Heart left ventricle (tissue), 16 donors: Measurements from ENCODE around the gene CAV3. TPM values are rescaled to one million over a fixed set of nuclear protein-coding genes. Genes with fewer than 3 reads are reported as not detected.

Experiments
- ATAC-seq, 4 donors: fragments of 200-7000 bp; cut with Tn5 transposase; one replicate each; pipeline ENCODE4 v1.9.1; 2020 to 2022; ENCODE audit warnings: moderate library complexity in 4 of 4, mild to moderate bottlenecking in 3 of 4, moderate number of reproducible peaks in 1 of 4
- DNase-seq, 5 donors: peaks; one replicate each; pipeline ENCODE4 v3.0.0-alpha.2; 2020
- H3K27ac ChIP-seq, 12 donors: fragments of 200-600 bp; sonication (generic) in 4 of 12; one replicate each; pipeline versions ENCODE4 v1.5.0 to v1.8.0; 2016 to 2022; ENCODE audit warnings: mild to moderate bottlenecking in 2 of 12
- H3K27me3 ChIP-seq, 9 donors: fragments of 200-600 bp; sonication (generic) in 2 of 9; one replicate each; pipeline versions ENCODE4 v1.5.1 to v1.8.0; 2016 to 2022; ENCODE audit warnings: mild to moderate bottlenecking in 3 of 9
- H3K36me3 ChIP-seq, 9 donors: fragments of 200-600 bp; sonication (generic) in 2 of 9; one replicate each; pipeline versions ENCODE4 v1.5.0 to v1.8.0; 2018 to 2022; ENCODE audit warnings: mild to moderate bottlenecking in 2 of 9
- H3K4me1 ChIP-seq, 12 donors: fragments of 200-600 bp; sonication (generic) in 4 of 12; one replicate each; pipeline versions ENCODE4 v1.5.0 to v1.8.0; 2016 to 2022; ENCODE audit warnings: mild to moderate bottlenecking in 3 of 12
- H3K4me3 ChIP-seq, 12 donors: fragments of 200-600 bp; sonication (generic) in 4 of 12; one replicate each; pipeline versions ENCODE4 v1.5.0 to v1.8.0; 2017 to 2022; ENCODE audit warnings: mild to moderate bottlenecking in 9 of 12, moderate library complexity in 4 of 12
- H3K9me3 ChIP-seq, 12 donors: fragments of 200-600 bp; sonication (generic) in 4 of 12; one replicate each; pipeline versions ENCODE4 v1.5.0 to v1.8.0; 2016 to 2022; ENCODE audit warnings: mild to moderate bottlenecking in 1 of 12
- POLR2A ChIP-seq, 2 donors: fragments of 450-650 bp; IDR thresholded peaks; one replicate each; pipeline ENCODE4 v1.6.1; 2017; ENCODE audit warnings: antibody characterized with exemption in 2 of 2, mild to moderate bottlenecking in 2 of 2, moderate library complexity in 2 of 2
- WGBS, 4 donors: extraction: QIAGEN DNeasy Blood & Tissue Kit in 2 of 4; methylation state at CpG; one replicate each; pipeline versions ENCODE4 v1.1.5 to v1.1.7; 2013 to 2018; 5-methylcytosine and 5-hydroxymethylcytosine counted together
- intact Hi-C, 10 donors: fragments of 100-400 bp; cut with DNase I; formaldehyde crosslinking; loops; one replicate each; pipeline versions ENCODE4 v1.11.1 to v1.14.2; 2022
- polyA plus RNA-seq, 2 donors: library from polyadenylated mRNA; stranded (reverse); fragments of 200-250 nt; gene quantifications; one replicate each; pipeline ENCODE4 v1.2.3, GENCODE V29; 2013
- total RNA-seq, 9 donors: library from RNA; depleted of rRNA in 2 of 9; stranded (reverse); fragments of >200 nt in 2 of 9; fragmentation: NEBNext Ultra II Directional in 3 of 9; extraction: Animal tissue kit (Norgen Biotek cat#: 25700) in 3 of 9; gene quantifications; one replicate each; pipeline versions ENCODE4 v1.1.0 to v1.2.4, GENCODE V29; 2016 to 2023
- TF ChIP-seq, protein P1 (sequence below), 12 donors: fragments of 200-600 bp; sonication (generic) in 4 of 12; IDR thresholded peaks; one replicate each; pipeline versions ENCODE4 v1.5.0 to v1.8.0; 2018 to 2022; ENCODE audit warnings: antibody characterized with exemption in 12 of 12, mild to moderate bottlenecking in 5 of 12
- donor health status: ischemic (EF 13 %, LVEDD 7.1; RV severe dilation, severe dysfunction).
- donor health status: healthy with polysubstance abuse.
- donor health status: DM: no; HTN: yes; CAD: no.
- donor health status: DM: no; HTN: no; CAD: no.
- donor health status: ischemic (EF 25% LVEDD 6.9; RV normal size, moderate dysfunction).
- donor health status: ischemic (EF 25% LVEDD 5.7; RV mildly dilated, moderate dysfunction).
- donor health status: healthy.
- donor health status: DM: yes; HTN: yes; CAD: no.
- donor health status: ischemic (EF 35%, LVEDD 5.7; RV mildly dilated, moderate dysfunction).
- donor health status: nonischemic (EF 11% LVEDD 7.7; RV severe dilation, severe dysfunction).
- donor health status: DM: yes; HTN: yes; CAD: no.
- donor health status: PGD.
- donor health status: ischemic (EF 29% LVEDD 5.4; RV normal size, mild dysfunction).
- donor health status: nonischemic (EF 23%, LVEDD 6.1; RV moderate dilation, normal function).

The CAV3 gene
- total and polyA plus RNA-seq, 11 donors = 17.4 to 37.8 (median 28.3) TPM

DNA sequence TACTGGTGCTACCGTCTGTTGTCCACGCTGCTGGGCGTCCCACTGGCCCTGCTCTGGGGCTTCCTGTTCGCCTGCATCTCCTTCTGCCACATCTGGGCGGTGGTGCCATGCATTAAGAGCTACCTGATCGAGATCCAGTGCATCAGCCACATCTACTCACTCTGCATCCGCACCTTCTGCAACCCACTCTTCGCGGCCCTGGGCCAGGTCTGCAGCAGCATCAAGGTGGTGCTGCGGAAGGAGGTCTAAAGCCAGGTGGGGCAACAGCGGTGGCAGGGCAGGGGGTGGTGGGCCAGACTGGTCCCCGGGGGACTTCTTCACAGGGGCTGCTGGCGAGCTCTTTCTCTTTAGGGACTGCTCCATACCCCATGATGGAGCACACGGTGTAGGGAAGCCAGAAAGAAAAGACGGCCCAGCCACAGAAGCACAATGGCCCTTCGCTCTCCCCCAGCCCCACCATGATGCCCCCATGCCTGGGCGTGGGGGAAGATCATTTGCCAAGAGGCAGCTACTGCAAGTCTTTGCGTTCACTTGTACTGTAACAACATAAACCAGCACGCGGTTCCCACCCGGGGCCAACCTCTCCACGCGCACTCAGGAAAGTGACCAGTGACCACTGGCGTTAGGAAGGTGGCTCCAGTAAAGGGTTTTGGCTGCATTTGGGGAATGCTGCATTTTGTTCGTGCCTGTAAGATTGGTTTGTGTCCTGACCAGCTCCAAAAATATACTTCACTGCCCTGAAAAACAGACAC is 12.2 kb downstream of the CAV3 start:
- H3K9me3 ChIP-seq = no peaks in the 10 kb centered on the region
- no peak overlapping the region for H3K27ac ChIP-seq
- peaks cover 0 to 5% (median 0%) of the 10 kb centered on the region in 9 donors for H3K36me3 ChIP-seq
- 93 to 96% (median 94%) methylated on average over 22 to 25 of the region's 25 CpGs for WGBS, 4 donors
- no peak for ATAC-seq
- TF ChIP-seq POLR2A (IDR thresholded peaks at IDR 0.05) = no peak
- TF ChIP-seq, protein P1, sequence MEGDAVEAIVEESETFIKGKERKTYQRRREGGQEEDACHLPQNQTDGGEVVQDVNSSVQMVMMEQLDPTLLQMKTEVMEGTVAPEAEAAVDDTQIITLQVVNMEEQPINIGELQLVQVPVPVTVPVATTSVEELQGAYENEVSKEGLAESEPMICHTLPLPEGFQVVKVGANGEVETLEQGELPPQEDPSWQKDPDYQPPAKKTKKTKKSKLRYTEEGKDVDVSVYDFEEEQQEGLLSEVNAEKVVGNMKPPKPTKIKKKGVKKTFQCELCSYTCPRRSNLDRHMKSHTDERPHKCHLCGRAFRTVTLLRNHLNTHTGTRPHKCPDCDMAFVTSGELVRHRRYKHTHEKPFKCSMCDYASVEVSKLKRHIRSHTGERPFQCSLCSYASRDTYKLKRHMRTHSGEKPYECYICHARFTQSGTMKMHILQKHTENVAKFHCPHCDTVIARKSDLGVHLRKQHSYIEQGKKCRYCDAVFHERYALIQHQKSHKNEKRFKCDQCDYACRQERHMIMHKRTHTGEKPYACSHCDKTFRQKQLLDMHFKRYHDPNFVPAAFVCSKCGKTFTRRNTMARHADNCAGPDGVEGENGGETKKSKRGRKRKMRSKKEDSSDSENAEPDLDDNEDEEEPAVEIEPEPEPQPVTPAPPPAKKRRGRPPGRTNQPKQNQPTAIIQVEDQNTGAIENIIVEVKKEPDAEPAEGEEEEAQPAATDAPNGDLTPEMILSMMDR (IDR thresholded peaks at IDR 0.05) = no peak
- H3K27me3 ChIP-seq = no peaks in the 10 kb centered on the region
- no peak for DNase-seq
- no peak overlapping the region for H3K4me3 ChIP-seq
- intact Hi-C loops = no loop called here
- peaks cover 0 to 18% (median 13%) of the 10 kb centered on the region in 12 donors for H3K4me1 ChIP-seq

DNA sequence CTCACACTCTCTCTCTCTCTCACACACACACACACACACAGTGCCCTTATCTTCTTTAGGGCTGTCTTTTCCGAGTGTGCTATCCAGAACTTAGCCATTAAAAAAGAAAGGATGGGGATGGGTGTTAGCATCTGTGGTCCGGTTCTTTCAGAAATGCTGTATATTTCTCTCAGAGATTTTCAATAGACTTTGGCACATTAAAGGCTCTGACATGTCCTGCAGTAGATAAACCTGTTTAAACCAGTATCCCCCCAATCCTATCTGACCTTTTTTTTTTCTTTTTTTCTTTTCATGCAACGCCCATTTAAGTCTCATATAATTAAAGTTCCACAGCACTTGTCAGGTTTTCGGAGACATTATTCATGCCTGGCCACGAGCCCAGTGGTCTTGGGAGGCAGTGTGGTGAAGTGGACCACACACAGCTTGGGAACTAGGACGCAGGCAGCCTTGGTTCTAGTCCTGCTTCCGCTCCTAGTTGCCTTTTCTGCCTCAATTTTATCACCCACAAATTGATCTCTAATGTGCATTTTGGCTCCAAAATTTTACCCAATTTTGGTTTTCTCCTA is 13.3 kb downstream of the CAV3 start:
- TF ChIP-seq, protein P1 (IDR thresholded peaks at IDR 0.05) = no peak
- TF ChIP-seq POLR2A (IDR thresholded peaks at IDR 0.05) = no peak
- Histone ChIP-seq H3K27ac (no peak overlapping the region), H3K4me1 (peaks cover 0 to 7% (median 2%) of the 10 kb centered on the region in 12 donors), H3K4me3 (no peak overlapping the region), H3K9me3 (no peaks in the 10 kb centered on the region), H3K27me3 (no peaks in the 10 kb centered on the region), H3K36me3 (peaks cover 0 to 5% (median 0%) of the 10 kb centered on the region in 9 donors)
- intact Hi-C loops = no loop called here
- no peak for DNase-seq
- ATAC-seq = no peak
- 60 to 70% (median 66%) methylated on average over 7 of the region's 7 CpGs for WGBS, 4 donors

DNA sequence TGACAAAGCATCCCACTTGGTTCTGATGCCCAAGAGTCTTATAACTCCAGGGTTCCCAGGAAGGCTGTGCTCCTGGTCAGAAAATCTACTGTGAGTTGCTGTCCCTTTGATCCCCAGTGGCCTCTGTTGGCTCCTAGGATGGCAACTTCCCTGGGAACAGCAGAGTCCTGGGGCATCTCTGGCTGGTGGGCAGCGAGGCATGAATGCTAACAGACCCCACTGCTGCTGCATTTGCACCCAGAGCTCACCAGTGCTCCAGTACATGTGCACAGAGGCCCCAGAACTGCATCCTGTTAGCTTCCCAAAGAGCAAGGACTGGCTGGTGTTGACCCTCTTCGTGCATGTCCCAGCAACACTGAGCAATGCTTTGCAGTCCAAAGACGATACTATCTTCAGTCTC is 15.7 kb downstream of the CAV3 start:
- H3K27ac ChIP-seq = no peak overlapping the region
- peaks cover 0 to 5% (median 0%) of the 10 kb centered on the region in 9 donors for H3K36me3 ChIP-seq
- DNase-seq (no peak), ATAC-seq (no peak)
- 60 to 97% (median 87%) methylated on average over 3 of the region's 3 CpGs for WGBS, 4 donors
- no peaks in the 10 kb centered on the region for H3K27me3 ChIP-seq
- TF ChIP-seq, protein P1 (IDR thresholded peaks at IDR 0.05) = no peak
- no peak for TF ChIP-seq POLR2A (IDR thresholded peaks at IDR 0.05)
- no peak overlapping the region for H3K4me3 ChIP-seq
- intact Hi-C loops = no loop called here
- H3K9me3 ChIP-seq = no peaks in the 10 kb centered on the region
- H3K4me1 ChIP-seq = no peaks in the 10 kb centered on the region

DNA sequence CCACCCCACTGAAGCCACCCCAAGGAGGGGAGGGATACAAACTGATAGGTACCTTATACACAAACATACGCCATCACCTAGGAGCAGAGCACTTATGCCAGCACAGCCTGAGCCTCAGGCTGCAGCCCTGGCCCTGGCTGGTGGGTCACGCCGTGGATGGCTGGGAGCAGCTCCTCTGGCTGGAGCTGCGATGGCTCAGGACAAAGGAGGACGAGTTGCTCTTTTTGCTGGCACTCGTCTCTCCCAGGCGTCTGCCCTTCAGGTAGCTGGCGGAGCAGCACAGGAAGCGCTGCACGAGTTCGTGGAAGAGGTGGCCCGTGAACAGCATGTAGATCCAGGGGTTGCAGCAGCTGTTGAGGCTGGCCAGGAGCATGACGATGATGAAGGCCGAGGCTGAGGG is 19.2 kb downstream of the CAV3 start:
- Histone ChIP-seq H3K27ac (no peak overlapping the region), H3K27me3 (no peaks in the 10 kb centered on the region), H3K36me3 (no peaks in the 10 kb centered on the region), H3K4me1 (no peaks in the 10 kb centered on the region), H3K9me3 (no peaks in the 10 kb centered on the region), H3K4me3 (no peak overlapping the region)
- intact Hi-C loops = loop anchor here in 1 of 10 donors (10.0 kb wide), 1 partner anchor 88 kb away; no protein-coding TSS in a partner anchor
- 81 to 86% (median 83%) methylated on average over 14 of the region's 14 CpGs for WGBS, 4 donors
- DNase-seq (no peak), ATAC-seq (peak in 1 of 4 donors; percentile 16)
- TF ChIP-seq, protein P1 (IDR thresholded peaks at IDR 0.05) = no peak
- no peak for TF ChIP-seq POLR2A (IDR thresholded peaks at IDR 0.05)
